SK-N-SH treated with all-trans-retinoic acid at 6 μM for 48 hours (cell line): ENCODE data around the gene ITGB3.

Source experiments
- ATAC-seq: fragments of 200-7000 bp; cut with Tn5 transposase; 3 replicates; pipeline ENCODE4 v1.9.1; 2020; ENCODE audit warnings: mild to moderate bottlenecking, moderate library complexity
- BACH2 ChIP-seq: fragments of 250-450 bp; sonication (Bioruptor Pico); IDR thresholded peaks from 2 replicates; pipeline ENCODE4 v1.9.0; 2021; ENCODE audit warnings: mild to moderate bottlenecking, borderline replicate concordance
- CREB5 ChIP-seq: fragments of 250-450 bp; sonication (Bioruptor Pico); IDR thresholded peaks from 2 replicates; pipeline ENCODE4 v1.5.1; 2020; ENCODE audit warnings: low read depth, mild to moderate bottlenecking, moderate library complexity
- CSDC2 ChIP-seq: fragments of 250-450 bp; sonication (Bioruptor Pico); IDR thresholded peaks from 2 replicates; pipeline ENCODE4 v1.5.0; 2020; ENCODE audit warnings: mild to moderate bottlenecking, moderate library complexity
- CSRNP3 ChIP-seq: fragments of 250-450 bp; sonication (Bioruptor Pico); IDR thresholded peaks from 2 replicates; pipeline ENCODE4 v1.5.1; 2021; ENCODE audit warnings: mild to moderate bottlenecking, moderate library complexity
- ESRRG ChIP-seq: fragments of 250-450 bp; sonication (Bioruptor Pico); IDR thresholded peaks from 2 replicates; pipeline ENCODE4 v1.6.1; 2021; ENCODE audit warnings: mild to moderate bottlenecking
- GLIS3 ChIP-seq: fragments of 250-450 bp; sonication (Bioruptor Pico); IDR thresholded peaks from 2 replicates; pipeline ENCODE4 v1.5.0; 2020; ENCODE audit warnings: mild to moderate bottlenecking, moderate library complexity
- ISL1 ChIP-seq: fragments of 250-450 bp; sonication (Bioruptor Pico); IDR thresholded peaks from 2 replicates; pipeline ENCODE4 v2.1.2; 2022; ENCODE audit warnings: mild to moderate bottlenecking, moderate library complexity
- PATZ1 ChIP-seq: fragments of 250-450 bp; sonication (Bioruptor Pico); IDR thresholded peaks from 2 replicates; pipeline ENCODE4 v1.8.0; 2020; ENCODE audit warnings: mild to moderate bottlenecking, moderate library complexity, borderline replicate concordance
- POU6F1 ChIP-seq: fragments of 250-450 bp; sonication (Bioruptor Pico); IDR thresholded peaks from 2 replicates; pipeline ENCODE4 v1.8.0; 2021; ENCODE audit warnings: low read depth, mild to moderate bottlenecking, moderate library complexity, borderline replicate concordance
- PPARA ChIP-seq: fragments of 250-450 bp; sonication (Bioruptor Pico); IDR thresholded peaks from 2 replicates; pipeline ENCODE4 v1.5.0; 2020; ENCODE audit warnings: mild to moderate bottlenecking, borderline replicate concordance
- RARB ChIP-seq: fragments of 250-450 bp; sonication (Bioruptor Pico); IDR thresholded peaks from 2 replicates; pipeline ENCODE4 v1.8.0; 2021; ENCODE audit warnings: mild to moderate bottlenecking, moderate library complexity
- SNAI2 ChIP-seq: fragments of 250-450 bp; sonication (Bioruptor Pico); IDR thresholded peaks from 2 replicates; pipeline ENCODE4 v1.5.0; 2020; ENCODE audit warnings: mild to moderate bottlenecking, moderate library complexity
- TSHZ2 ChIP-seq: fragments of 250-450 bp; sonication (Bioruptor Pico); IDR thresholded peaks from 2 replicates; pipeline ENCODE4 v1.5.0; 2020; ENCODE audit warnings: mild to moderate bottlenecking, moderate library complexity
- ZFP3 ChIP-seq: fragments of 250-450 bp; sonication (Bioruptor Pico); IDR thresholded peaks from 2 replicates; pipeline ENCODE4 v1.5.0; 2020; ENCODE audit warnings: mild to moderate bottlenecking, moderate library complexity
- ZFP30 ChIP-seq: fragments of 450-650 bp; formaldehyde crosslinking; IDR thresholded peaks from 2 replicates; pipeline ENCODE4 v1.5.0; 2022; ENCODE audit warnings: mild to moderate bottlenecking, moderate library complexity
- ZNF70 ChIP-seq: fragments of 450-650 bp; formaldehyde crosslinking; IDR thresholded peaks from 2 replicates; pipeline ENCODE4 v1.5.0; 2020; ENCODE audit warnings: mild to moderate bottlenecking, moderate library complexity

Gene ITGB3

GRCh38 chr17:47239967-47240651 lies 13.5 kb upstream of the ITGB3 start:
- no peak for TF ChIP-seq PATZ1 (CRISPR knock-in tag)
- TF ChIP-seq RARB: no peak
- 0 out of 2 replicates have a peak, but pooled peaks have one; percentile 48 for TF ChIP-seq TSHZ2
- 0 out of 2 replicates have a peak, but pooled peaks have one; percentile 7 for TF ChIP-seq CREB5
- 0 out of 2 replicates have a peak, but pooled peaks have one; percentile 62 for TF ChIP-seq POU6F1
- peak; percentile 28; the same call in 1 of the 2 replicates for TF ChIP-seq ISL1 (CRISPR knock-in tag)
- peak; percentile 79; the same call in 1 of the 2 replicates for TF ChIP-seq CSDC2 (CRISPR knock-in tag)
- TF ChIP-seq GLIS3 (CRISPR knock-in tag): no peak
- peak; percentile 67 for TF ChIP-seq ZFP3 (CRISPR knock-in tag)
- TF ChIP-seq SNAI2 (CRISPR knock-in tag): 0 out of 2 replicates have a peak, but pooled peaks have one; percentile 7
- no peak for TF ChIP-seq BACH2
- peak; percentile 96 for ATAC-seq

GRCh38 chr17:47240806-47241205 lies 12.8 kb upstream of the ITGB3 start:
- TF ChIP-seq ESRRG (no peak), CSRNP3 (CRISPR knock-in tag) (no peak), ZNF70 (CRISPR knock-in tag) (no peak), SNAI2 (CRISPR knock-in tag) (no peak), CSDC2 (CRISPR knock-in tag) (no peak), ZFP30 (CRISPR knock-in tag) (no peak), ISL1 (CRISPR knock-in tag) (no peak), POU6F1 (no peak), TSHZ2 (no peak), PPARA (CRISPR knock-in tag) (no peak), CREB5 (no peak)

More at GRCh38 chr17:47240806-47241205, 12.8 kb upstream of the ITGB3 start:
- ATAC-seq: no peak
